SK-N-SH treated with all-trans-retinoic acid at 6 μM for 48 hours (cell line): Measurements from ENCODE around the gene MORF4L1.
A peak's percentile ranks its signal among the peaks of the same experiment; 100 is the strongest.
"Not testable (repeated sequence)": the region's sequence is repeated elsewhere in the genome, so short reads cannot be mapped to it uniquely, and the experiment has no call there.

Source experiments
- ATAC-seq: fragments of 200-7000 bp; cut with Tn5 transposase; 3 replicates; pipeline ENCODE4 v1.9.1; 2020; ENCODE audit warnings: mild to moderate bottlenecking, moderate library complexity
- CREB5 ChIP-seq: fragments of 250-450 bp; sonication (Bioruptor Pico); IDR thresholded peaks from 2 replicates; pipeline ENCODE4 v1.5.1; 2020; ENCODE audit warnings: low read depth, mild to moderate bottlenecking, moderate library complexity
- CSDC2 ChIP-seq: fragments of 250-450 bp; sonication (Bioruptor Pico); IDR thresholded peaks from 2 replicates; pipeline ENCODE4 v1.5.0; 2020; ENCODE audit warnings: mild to moderate bottlenecking, moderate library complexity
- GLIS3 ChIP-seq: fragments of 250-450 bp; sonication (Bioruptor Pico); IDR thresholded peaks from 2 replicates; pipeline ENCODE4 v1.5.0; 2020; ENCODE audit warnings: mild to moderate bottlenecking, moderate library complexity
- PATZ1 ChIP-seq: fragments of 250-450 bp; sonication (Bioruptor Pico); IDR thresholded peaks from 2 replicates; pipeline ENCODE4 v1.8.0; 2020; ENCODE audit warnings: mild to moderate bottlenecking, moderate library complexity, borderline replicate concordance
- RARB ChIP-seq: fragments of 250-450 bp; sonication (Bioruptor Pico); IDR thresholded peaks from 2 replicates; pipeline ENCODE4 v1.8.0; 2021; ENCODE audit warnings: mild to moderate bottlenecking, moderate library complexity
- TCF4 ChIP-seq: fragments of 250-450 bp; sonication (Bioruptor Pico); IDR thresholded peaks from 2 replicates; pipeline ENCODE4 v1.8.0; 2021; ENCODE audit warnings: mild to moderate bottlenecking, moderate library complexity, borderline replicate concordance
- TOX ChIP-seq: fragments of 250-450 bp; sonication (Bioruptor Pico); IDR thresholded peaks from 2 replicates; pipeline ENCODE4 v1.8.0; 2021; ENCODE audit warnings: mild to moderate bottlenecking, moderate library complexity, borderline replicate concordance
- ZFP3 ChIP-seq: fragments of 250-450 bp; sonication (Bioruptor Pico); IDR thresholded peaks from 2 replicates; pipeline ENCODE4 v1.5.0; 2020; ENCODE audit warnings: mild to moderate bottlenecking, moderate library complexity
- ZFP30 ChIP-seq: fragments of 450-650 bp; formaldehyde crosslinking; IDR thresholded peaks from 2 replicates; pipeline ENCODE4 v1.5.0; 2022; ENCODE audit warnings: mild to moderate bottlenecking, moderate library complexity
- TF ChIP-seq, protein P1 (sequence below): fragments of 250-450 bp; sonication (Bioruptor Pico); IDR thresholded peaks from 2 replicates; pipeline ENCODE4 v1.5.0; 2020; ENCODE audit warnings: mild to moderate bottlenecking, moderate library complexity
- TF ChIP-seq, protein P2 (sequence below): fragments of 250-450 bp; sonication (Bioruptor Pico); IDR thresholded peaks from 2 replicates; pipeline ENCODE4 v1.5.1; 2021; ENCODE audit warnings: mild to moderate bottlenecking, moderate library complexity

Gene MORF4L1

DNA sequence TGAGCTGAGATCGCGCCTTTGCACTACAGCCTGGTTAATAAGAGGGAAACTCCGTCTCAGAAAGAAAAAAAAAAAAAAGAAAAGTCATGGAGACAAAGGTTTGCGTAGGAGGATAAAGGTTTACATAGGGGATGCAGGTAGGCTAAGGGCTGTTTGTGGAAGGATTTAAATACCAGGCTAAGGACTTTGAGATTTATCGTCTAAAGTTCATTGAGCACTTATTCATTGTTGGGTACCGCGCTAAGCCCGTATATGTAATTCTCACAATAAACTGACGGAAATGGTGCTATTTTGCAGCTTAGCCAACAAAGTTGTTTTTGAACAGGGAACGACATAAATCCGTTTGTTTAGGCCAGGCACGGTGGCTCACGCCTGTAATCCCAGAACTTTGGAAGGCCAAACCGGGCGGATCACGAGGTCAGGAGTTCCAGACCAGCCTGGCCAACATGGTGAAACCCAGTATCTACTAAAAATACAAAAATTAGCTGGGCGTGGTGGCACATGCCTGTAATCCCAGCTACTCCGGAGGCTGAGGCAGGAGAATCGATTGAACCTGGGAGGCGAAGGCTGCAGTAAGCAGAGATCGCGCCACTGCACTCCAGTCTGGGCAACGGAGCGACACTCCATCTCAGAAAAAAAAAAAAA, 1.1 kb upstream of the MORF4L1 start:
- ATAC-seq = not testable (repeated sequence)

DNA sequence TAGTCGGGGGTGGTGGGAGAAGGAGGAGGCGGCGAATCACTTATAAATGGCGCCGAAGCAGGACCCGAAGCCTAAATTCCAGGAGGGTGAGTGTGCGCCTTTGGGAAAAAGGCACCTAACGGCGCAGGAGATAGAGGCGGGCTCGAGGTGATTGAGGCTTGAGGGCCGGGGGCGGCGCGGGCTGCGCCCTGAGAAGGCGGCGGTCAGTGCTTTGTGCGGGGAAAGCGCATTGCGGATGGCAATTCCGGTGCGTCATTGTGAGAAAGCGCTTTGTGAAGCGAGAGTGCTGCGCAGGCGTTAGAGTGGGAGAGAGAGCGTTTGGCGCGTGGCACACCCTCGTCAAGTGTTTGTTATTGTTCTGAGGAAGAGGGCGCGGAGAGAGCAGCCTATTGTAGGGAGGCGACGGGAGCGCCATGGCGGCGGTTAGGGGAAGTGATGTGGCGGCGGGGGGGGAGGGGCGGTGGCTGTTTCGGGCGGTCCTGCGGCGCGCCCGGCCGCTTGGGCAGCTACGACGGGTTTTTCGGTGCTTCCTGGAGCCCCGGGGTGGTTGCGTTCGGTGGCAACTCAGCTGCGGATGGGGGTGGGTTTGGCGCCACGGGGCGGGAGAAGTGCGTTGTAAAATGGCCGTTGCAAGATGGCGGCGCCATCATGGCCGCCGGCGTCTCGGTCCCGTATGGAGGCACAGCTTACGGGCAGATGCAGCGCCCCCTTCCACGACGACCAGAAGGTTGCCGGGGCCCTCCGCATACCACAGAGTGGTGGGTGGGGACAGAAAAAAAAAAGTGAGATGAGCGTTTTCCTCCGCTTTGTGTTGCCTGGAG, 492 bp downstream of the MORF4L1 start:
- peak; percentile 90 for ATAC-seq
- TF ChIP-seq, protein P1, sequence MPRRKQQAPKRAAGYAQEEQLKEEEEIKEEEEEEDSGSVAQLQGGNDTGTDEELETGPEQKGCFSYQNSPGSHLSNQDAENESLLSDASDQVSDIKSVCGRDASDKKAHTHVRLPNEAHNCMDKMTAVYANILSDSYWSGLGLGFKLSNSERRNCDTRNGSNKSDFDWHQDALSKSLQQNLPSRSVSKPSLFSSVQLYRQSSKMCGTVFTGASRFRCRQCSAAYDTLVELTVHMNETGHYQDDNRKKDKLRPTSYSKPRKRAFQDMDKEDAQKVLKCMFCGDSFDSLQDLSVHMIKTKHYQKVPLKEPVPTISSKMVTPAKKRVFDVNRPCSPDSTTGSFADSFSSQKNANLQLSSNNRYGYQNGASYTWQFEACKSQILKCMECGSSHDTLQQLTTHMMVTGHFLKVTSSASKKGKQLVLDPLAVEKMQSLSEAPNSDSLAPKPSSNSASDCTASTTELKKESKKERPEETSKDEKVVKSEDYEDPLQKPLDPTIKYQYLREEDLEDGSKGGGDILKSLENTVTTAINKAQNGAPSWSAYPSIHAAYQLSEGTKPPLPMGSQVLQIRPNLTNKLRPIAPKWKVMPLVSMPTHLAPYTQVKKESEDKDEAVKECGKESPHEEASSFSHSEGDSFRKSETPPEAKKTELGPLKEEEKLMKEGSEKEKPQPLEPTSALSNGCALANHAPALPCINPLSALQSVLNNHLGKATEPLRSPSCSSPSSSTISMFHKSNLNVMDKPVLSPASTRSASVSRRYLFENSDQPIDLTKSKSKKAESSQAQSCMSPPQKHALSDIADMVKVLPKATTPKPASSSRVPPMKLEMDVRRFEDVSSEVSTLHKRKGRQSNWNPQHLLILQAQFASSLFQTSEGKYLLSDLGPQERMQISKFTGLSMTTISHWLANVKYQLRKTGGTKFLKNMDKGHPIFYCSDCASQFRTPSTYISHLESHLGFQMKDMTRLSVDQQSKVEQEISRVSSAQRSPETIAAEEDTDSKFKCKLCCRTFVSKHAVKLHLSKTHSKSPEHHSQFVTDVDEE (CRISPR knock-in tag) = peak; percentile 52; the same call in 1 of the 2 replicates
- TF ChIP-seq TCF4 (CRISPR knock-in tag) = no peak

DNA sequence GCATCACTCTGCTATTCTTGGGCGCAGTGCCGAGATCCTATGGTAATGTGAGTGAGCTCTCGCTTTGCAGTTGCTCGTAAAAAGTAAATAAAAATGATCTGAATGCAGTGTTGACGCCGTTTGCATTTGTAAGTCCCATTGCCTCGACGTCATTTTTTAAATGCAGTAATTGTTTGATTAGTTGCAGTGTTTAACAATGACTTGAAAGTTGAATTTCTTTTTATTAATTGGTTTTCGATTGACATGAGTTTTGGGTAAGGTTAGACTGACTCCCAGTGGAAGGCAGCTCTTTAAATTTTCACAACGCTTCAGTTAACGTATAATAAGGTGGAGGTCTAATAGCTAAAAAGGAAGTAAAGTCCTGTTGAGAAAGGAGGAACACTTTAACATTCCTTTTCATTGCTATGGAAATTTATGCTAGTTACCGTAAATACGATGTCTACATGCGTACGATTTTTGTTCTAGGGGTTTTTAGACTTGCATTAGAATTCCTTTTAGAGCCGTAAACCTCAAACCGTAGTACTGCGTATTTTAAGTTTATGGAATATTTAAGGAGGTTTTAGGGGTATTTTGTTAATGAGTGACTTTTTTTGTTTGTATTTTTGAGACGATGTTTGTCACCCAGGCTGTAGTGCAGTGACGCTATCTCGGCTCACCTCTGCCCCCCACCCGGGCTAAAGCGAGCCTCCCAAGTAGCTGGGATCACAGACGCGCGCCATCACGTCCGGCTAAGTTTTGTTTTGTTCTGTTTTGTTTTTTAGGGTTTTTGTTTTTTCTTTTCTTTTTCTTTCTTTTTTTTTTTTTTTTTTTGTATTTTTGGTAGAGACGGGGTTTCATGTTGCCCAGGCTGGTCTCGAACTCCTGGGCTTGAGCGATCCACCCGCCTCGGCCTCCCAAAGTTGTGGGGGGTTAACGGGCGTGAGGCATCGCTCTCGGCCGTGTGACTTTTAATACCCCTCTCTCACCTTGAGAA, 1.4 kb downstream of the MORF4L1 start:
- peak; percentile 3; the same call in 2 of the 3 replicates for ATAC-seq
- no peak for TF ChIP-seq GLIS3
- no peak for TF ChIP-seq TOX (CRISPR knock-in tag)
- TF ChIP-seq ZFP3 = no peak
- TF ChIP-seq, protein P2, sequence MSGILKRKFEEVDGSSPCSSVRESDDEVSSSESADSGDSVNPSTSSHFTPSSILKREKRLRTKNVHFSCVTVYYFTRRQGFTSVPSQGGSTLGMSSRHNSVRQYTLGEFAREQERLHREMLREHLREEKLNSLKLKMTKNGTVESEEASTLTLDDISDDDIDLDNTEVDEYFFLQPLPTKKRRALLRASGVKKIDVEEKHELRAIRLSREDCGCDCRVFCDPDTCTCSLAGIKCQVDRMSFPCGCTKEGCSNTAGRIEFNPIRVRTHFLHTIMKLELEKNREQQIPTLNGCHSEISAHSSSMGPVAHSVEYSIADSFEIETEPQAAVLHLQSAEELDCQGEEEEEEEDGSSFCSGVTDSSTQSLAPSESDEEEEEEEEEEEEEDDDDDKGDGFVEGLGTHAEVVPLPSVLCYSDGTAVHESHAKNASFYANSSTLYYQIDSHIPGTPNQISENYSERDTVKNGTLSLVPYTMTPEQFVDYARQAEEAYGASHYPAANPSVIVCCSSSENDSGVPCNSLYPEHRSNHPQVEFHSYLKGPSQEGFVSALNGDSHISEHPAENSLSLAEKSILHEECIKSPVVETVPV (CRISPR knock-in tag) = no peak
- TF ChIP-seq RARB (CRISPR knock-in tag) = no peak
- no peak for TF ChIP-seq CSDC2 (CRISPR knock-in tag)
- no peak for TF ChIP-seq ZFP30 (CRISPR knock-in tag)

- TF ChIP-seq PATZ1 (CRISPR knock-in tag) (no peak), TCF4 (CRISPR knock-in tag) (no peak)
- TF ChIP-seq, protein P2 (CRISPR knock-in tag) = no peak
Measured at GRCh38 chr15:78875107-78875914, 2.6 kb downstream of the MORF4L1 start.

GRCh38 chr15:78876954-78877353, 4.3 kb downstream of the MORF4L1 start:
- ATAC-seq = not testable (repeated sequence)

More at GRCh38 chr15:78875107-78875914, 2.6 kb downstream of the MORF4L1 start:
- no peak for ATAC-seq

DNA sequence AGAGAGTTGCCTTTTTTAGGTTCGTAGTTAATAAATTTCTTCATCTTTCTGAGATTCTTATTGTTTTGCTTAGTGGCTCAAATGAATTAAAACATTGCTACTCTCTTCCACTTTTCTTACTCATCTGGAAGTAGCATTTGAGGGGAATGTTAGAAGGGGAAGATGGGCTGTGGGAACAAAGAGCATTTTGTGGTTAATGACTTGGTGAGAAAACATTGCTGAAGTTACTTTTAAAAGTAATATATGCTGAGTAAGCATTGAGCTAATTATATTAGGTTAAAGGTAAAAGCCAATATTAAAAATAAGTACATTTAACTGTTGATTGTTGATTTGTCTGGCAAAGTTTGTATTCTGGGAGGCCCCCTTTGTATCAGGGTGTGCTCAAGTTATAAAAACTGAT, 5.7 kb downstream of the MORF4L1 start:
- TF ChIP-seq CREB5 (CRISPR knock-in tag) (no peak), CSDC2 (CRISPR knock-in tag) (no peak)
- ATAC-seq = no peak
